GM23338 (cell line): ENCODE measurements around the gene IDI1. TPM values are rescaled to one million over a fixed set of nuclear protein-coding genes. Genes with fewer than 3 reads are reported as not detected.

ENCODE experiments used
- ATAC-seq: fragments of 200-7000 bp; cut with Tn5 transposase; 3 replicates; pipeline ENCODE4 v1.9.1; 2020
- DNase-seq: peaks from one replicate; pipeline ENCODE4 v3.0.0-alpha.2; 2015; ENCODE audit warnings: low spot score
- H2AFZ ChIP-seq: fragments of 200-600 bp; sonication (generic); 2 replicates; pipeline ENCODE4 v1.8.0; 2016; ENCODE audit warnings: antibody characterized with exemption, mild to moderate bottlenecking, moderate library complexity
- H3F3A ChIP-seq: fragments of 200-600 bp; sonication (generic); replicated peaks from 2 replicates; pipeline ENCODE4 v1.8.0; 2017; ENCODE audit warnings: antibody characterized with exemption, mixed run types, low read depth
- H3K27ac ChIP-seq: fragments of 200-600 bp; sonication (generic); 2 replicates; pipeline ENCODE4 v1.6.1; 2016; ENCODE audit warnings: low read depth
- H3K27me3 ChIP-seq: fragments of 200-600 bp; sonication (generic); 2 replicates; pipeline ENCODE4 v1.8.0; 2016; ENCODE audit warnings: mild to moderate bottlenecking, mixed run types, moderate library complexity; ENCODE audit not compliant: insufficient read depth
- H3K36me3 ChIP-seq: fragments of 200-600 bp; sonication (generic); 2 replicates; pipeline ENCODE4 v1.8.0; 2016; ENCODE audit warnings: mild to moderate bottlenecking; ENCODE audit not compliant: insufficient read depth
- H3K4me1 ChIP-seq: fragments of 200-600 bp; sonication (generic); 2 replicates; pipeline ENCODE4 v1.8.0; 2016; ENCODE audit warnings: mild to moderate bottlenecking, moderate library complexity; ENCODE audit not compliant: insufficient read depth
- H3K4me2 ChIP-seq: fragments of 200-600 bp; sonication (generic); 2 replicates; pipeline ENCODE4 v1.7.1; 2017; ENCODE audit warnings: mixed run types
- H3K4me3 ChIP-seq: fragments of 200-600 bp; sonication (generic); 2 replicates; pipeline ENCODE4 v1.6.1; 2016; ENCODE audit warnings: mixed run types
- H3K79me2 ChIP-seq: fragments of 200-600 bp; sonication (generic); replicated peaks from 2 replicates; pipeline ENCODE4 v1.8.0; 2017; ENCODE audit warnings: mild to moderate bottlenecking; ENCODE audit not compliant: insufficient read depth
- H3K9me2 ChIP-seq: fragments of 200-600 bp; sonication (generic); 2 replicates; pipeline ENCODE4 v1.8.0; 2017; ENCODE audit not compliant: insufficient read depth
- H4K20me1 ChIP-seq: fragments of 200-600 bp; sonication (generic); replicated peaks from 2 replicates; pipeline ENCODE4 v1.8.0; 2017; ENCODE audit warnings: mild to moderate bottlenecking; ENCODE audit not compliant: insufficient read depth
- H3K27ac Mint-ChIP-seq: 2 replicates; pipeline ENCODE4 v1.8.0; 2020; ENCODE audit warnings: inconsistent platforms, mild to moderate bottlenecking, moderate library complexity, mixed read lengths
- H3K27me3 Mint-ChIP-seq: 3 replicates; pipeline ENCODE4 v1.8.0; 2022; ENCODE audit warnings: low read depth, mild to moderate bottlenecking, moderate library complexity, mixed read lengths, inconsistent platforms; ENCODE audit not compliant: insufficient read depth, poor library complexity
- H3K36me3 Mint-ChIP-seq: 3 replicates; pipeline ENCODE4 v1.8.0; 2021; ENCODE audit warnings: low read depth, mild to moderate bottlenecking, inconsistent platforms, moderate library complexity, mixed read lengths
- H3K4me1 Mint-ChIP-seq: 3 replicates; pipeline ENCODE4 v1.8.0; 2020; ENCODE audit warnings: mild to moderate bottlenecking, inconsistent platforms, mixed read lengths
- H3K4me3 Mint-ChIP-seq: 3 replicates; pipeline ENCODE4 v1.8.0; 2021; ENCODE audit warnings: moderate library complexity, mild to moderate bottlenecking, inconsistent platforms, mixed read lengths
- H3K9me3 Mint-ChIP-seq: 3 replicates; pipeline ENCODE4 v1.8.0; 2020; ENCODE audit warnings: moderate library complexity, mild to moderate bottlenecking, inconsistent platforms, mixed read lengths
- CREB1 ChIP-seq: fragments of 250-450 bp; sonication (Bioruptor Pico); IDR thresholded peaks from 2 replicates; pipeline ENCODE4 v1.5.0; 2020; ENCODE audit warnings: low read depth, mild to moderate bottlenecking, moderate library complexity
- ETS1 ChIP-seq: IDR thresholded peaks from 2 replicates; pipeline ENCODE4 v1.6.1; 2016; ENCODE audit warnings: antibody characterized with exemption
- EZH2 ChIP-seq: fragments of 200-600 bp; sonication (generic); IDR thresholded peaks from one replicate; pipeline ENCODE4 v1.8.0; 2017; ENCODE audit warnings: antibody characterized with exemption, mild to moderate bottlenecking, low read depth; ENCODE audit not compliant: unreplicated experiment
- EZH2phosphoT487 ChIP-seq: fragments of 200-600 bp; sonication (generic); IDR thresholded peaks from one replicate; pipeline ENCODE4 v1.8.1; 2018; ENCODE audit warnings: antibody characterized with exemption; ENCODE audit not compliant: unreplicated experiment
- JUNB ChIP-seq: IDR thresholded peaks from one replicate; pipeline ENCODE4 v1.6.1; 2016; ENCODE audit warnings: antibody characterized with exemption; ENCODE audit not compliant: unreplicated experiment
- NANOG ChIP-seq: IDR thresholded peaks from 2 replicates; pipeline ENCODE4 v1.6.1; 2016; ENCODE audit warnings: antibody characterized with exemption, borderline replicate concordance
- POLR2AphosphoS5 ChIP-seq: IDR thresholded peaks from 2 replicates; pipeline ENCODE4 v1.6.1; 2016; ENCODE audit warnings: antibody characterized with exemption, low read depth
- STAT1 ChIP-seq: IDR thresholded peaks from one replicate; pipeline ENCODE4 v1.6.1; 2016; ENCODE audit warnings: antibody characterized with exemption; ENCODE audit not compliant: unreplicated experiment
- ZNF114 ChIP-seq: fragments of 250-450 bp; sonication (Bioruptor Pico); IDR thresholded peaks from 2 replicates; pipeline ENCODE4 v1.5.0; 2020; ENCODE audit warnings: mild to moderate bottlenecking, moderate library complexity
- ZNF331 ChIP-seq: fragments of 250-450 bp; sonication (Bioruptor Pico); IDR thresholded peaks from 2 replicates; pipeline ENCODE4 v1.5.0; 2020; ENCODE audit warnings: low read depth, mild to moderate bottlenecking, moderate library complexity
- ZNF462 ChIP-seq: fragments of 250-450 bp; sonication (Bioruptor Pico); IDR thresholded peaks from 2 replicates; pipeline ENCODE4 v1.5.0; 2020; ENCODE audit warnings: mild to moderate bottlenecking, moderate library complexity
- polyA plus RNA-seq: library from polyadenylated mRNA; unstranded; fragments of >200 nt; fragmentation: Nextera tagmentation; extraction: Ambion mirVana; gene quantifications from 2 replicates; pipeline ENCODE4 v1.2.1, GENCODE V29; 2016
- total RNA-seq: library from RNA; depleted of rRNA; stranded (reverse); fragments of >200 nt; shearing (Covaris generic); gene quantifications from 2 replicates; pipeline ENCODE4 v1.2.3, GENCODE V29; 2014
- TF ChIP-seq, protein P1 (sequence below), 2 experiments: fragments of 200-600 bp in 1 of 2; sonication (generic) in 1 of 2; conservative IDR thresholded peaks; 2 replicates each; pipeline versions ENCODE4 v1.5.1 to v1.6.1; 2016 to 2017; ENCODE audit warnings: antibody characterized with exemption in 2 of 2, low read depth in 2 of 2, mild to moderate bottlenecking in 2 of 2, moderate library complexity in 1 of 2
- TF ChIP-seq, protein P2 (sequence below): IDR thresholded peaks from one replicate; pipeline ENCODE4 v1.6.1; 2018; ENCODE audit warnings: antibody characterized with exemption; ENCODE audit not compliant: unreplicated experiment

IDI1 gene
- total and polyA plus RNA-seq, 2 experiments from 2014 or later, result 119 to 154 TPM

GRCh38 chr10:1009071-1009494 lies 39.8 kb downstream of the IDI1 start (continued):
- no peak for TF ChIP-seq POLR2AphosphoS5
- TF ChIP-seq NANOG, result no peak

- Histone ChIP-seq H3K79me2 (peaks cover 29% of the 10 kb centered on the region), H3K4me3 (no peak overlapping the region), H3K4me1 (no peaks in the 10 kb centered on the region), H3K27me3 (no peaks in the 10 kb centered on the region), H3K4me2 (no peak overlapping the region), H3K27ac (no peak overlapping the region), H3K9me2 (no peaks in the 10 kb centered on the region), H2AFZ (no peak overlapping the region), H3K36me3 (peaks cover 80% of the 10 kb centered on the region), H4K20me1 (peaks cover 33% of the 10 kb centered on the region), H3F3A (peaks cover 4% of the 10 kb centered on the region; the same call in 1 of the 2 replicates)
- DNase-seq (no peak), ATAC-seq (no peak)
- H3K4me3 Mint-ChIP-seq, result no peak overlapping the region
- H3K4me1 Mint-ChIP-seq, result peaks cover 4% of the 10 kb centered on the region
- H3K9me3 Mint-ChIP-seq, result no peaks in the 10 kb centered on the region
- peaks cover 98% of the 10 kb centered on the region for H3K36me3 Mint-ChIP-seq
- no peak for TF ChIP-seq ZNF462 (CRISPR knock-in tag)
- TF ChIP-seq NANOG, result no peak
- TF ChIP-seq ETS1, result no peak
- TF ChIP-seq ZNF114 (CRISPR knock-in tag), result no peak
- no peak for TF ChIP-seq JUNB
- TF ChIP-seq, protein P1, sequence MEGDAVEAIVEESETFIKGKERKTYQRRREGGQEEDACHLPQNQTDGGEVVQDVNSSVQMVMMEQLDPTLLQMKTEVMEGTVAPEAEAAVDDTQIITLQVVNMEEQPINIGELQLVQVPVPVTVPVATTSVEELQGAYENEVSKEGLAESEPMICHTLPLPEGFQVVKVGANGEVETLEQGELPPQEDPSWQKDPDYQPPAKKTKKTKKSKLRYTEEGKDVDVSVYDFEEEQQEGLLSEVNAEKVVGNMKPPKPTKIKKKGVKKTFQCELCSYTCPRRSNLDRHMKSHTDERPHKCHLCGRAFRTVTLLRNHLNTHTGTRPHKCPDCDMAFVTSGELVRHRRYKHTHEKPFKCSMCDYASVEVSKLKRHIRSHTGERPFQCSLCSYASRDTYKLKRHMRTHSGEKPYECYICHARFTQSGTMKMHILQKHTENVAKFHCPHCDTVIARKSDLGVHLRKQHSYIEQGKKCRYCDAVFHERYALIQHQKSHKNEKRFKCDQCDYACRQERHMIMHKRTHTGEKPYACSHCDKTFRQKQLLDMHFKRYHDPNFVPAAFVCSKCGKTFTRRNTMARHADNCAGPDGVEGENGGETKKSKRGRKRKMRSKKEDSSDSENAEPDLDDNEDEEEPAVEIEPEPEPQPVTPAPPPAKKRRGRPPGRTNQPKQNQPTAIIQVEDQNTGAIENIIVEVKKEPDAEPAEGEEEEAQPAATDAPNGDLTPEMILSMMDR (conservative IDR thresholded peaks at IDR 0.05; ENCODE audit: low read depth in 2 of 2), result no peak
- TF ChIP-seq POLR2AphosphoS5, result no peak
- TF ChIP-seq CREB1, result no peak
- TF ChIP-seq, protein P2, sequence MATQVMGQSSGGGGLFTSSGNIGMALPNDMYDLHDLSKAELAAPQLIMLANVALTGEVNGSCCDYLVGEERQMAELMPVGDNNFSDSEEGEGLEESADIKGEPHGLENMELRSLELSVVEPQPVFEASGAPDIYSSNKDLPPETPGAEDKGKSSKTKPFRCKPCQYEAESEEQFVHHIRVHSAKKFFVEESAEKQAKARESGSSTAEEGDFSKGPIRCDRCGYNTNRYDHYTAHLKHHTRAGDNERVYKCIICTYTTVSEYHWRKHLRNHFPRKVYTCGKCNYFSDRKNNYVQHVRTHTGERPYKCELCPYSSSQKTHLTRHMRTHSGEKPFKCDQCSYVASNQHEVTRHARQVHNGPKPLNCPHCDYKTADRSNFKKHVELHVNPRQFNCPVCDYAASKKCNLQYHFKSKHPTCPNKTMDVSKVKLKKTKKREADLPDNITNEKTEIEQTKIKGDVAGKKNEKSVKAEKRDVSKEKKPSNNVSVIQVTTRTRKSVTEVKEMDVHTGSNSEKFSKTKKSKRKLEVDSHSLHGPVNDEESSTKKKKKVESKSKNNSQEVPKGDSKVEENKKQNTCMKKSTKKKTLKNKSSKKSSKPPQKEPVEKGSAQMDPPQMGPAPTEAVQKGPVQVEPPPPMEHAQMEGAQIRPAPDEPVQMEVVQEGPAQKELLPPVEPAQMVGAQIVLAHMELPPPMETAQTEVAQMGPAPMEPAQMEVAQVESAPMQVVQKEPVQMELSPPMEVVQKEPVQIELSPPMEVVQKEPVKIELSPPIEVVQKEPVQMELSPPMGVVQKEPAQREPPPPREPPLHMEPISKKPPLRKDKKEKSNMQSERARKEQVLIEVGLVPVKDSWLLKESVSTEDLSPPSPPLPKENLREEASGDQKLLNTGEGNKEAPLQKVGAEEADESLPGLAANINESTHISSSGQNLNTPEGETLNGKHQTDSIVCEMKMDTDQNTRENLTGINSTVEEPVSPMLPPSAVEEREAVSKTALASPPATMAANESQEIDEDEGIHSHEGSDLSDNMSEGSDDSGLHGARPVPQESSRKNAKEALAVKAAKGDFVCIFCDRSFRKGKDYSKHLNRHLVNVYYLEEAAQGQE, result no peak
- no peak for TF ChIP-seq STAT1
- no peak for TF ChIP-seq EZH2
- no peak for TF ChIP-seq EZH2phosphoT487
- TF ChIP-seq ZNF331, result no peak
- H3K27ac Mint-ChIP-seq, result peak overlapping the region; percentile 2; the same call in 1 of the 2 replicates
- H3K27me3 Mint-ChIP-seq, result peaks cover 5% of the 10 kb centered on the region
Measured at GRCh38 chr10:1007583-1007982, 41.3 kb downstream of the IDI1 start.
